K562 (cell line): Measurements from ENCODE around the gene TIMM44. TPM values are rescaled to one million over a fixed set of nuclear protein-coding genes. Genes with fewer than 3 reads are reported as not detected.

Experiments used
- ARID4B ChIP-seq: sonication (generic); formaldehyde crosslinking; IDR thresholded peaks from 2 replicates; pipeline ENCODE4 v1.8.0; 2022; ENCODE audit warnings: mild to moderate bottlenecking, missing genetic modification reagents
- ATF1 ChIP-seq, 2 experiments: fragments of 450-650 bp in 1 of 2; IDR thresholded peaks; 2 replicates each; pipeline ENCODE4 v1.6.1; 2016; ENCODE audit warnings: missing compliant biosample characterization in 1 of 2, missing genetic modification characterization in 1 of 2
- CBX1 ChIP-seq: sonication (generic); IDR thresholded peaks from 2 replicates; pipeline ENCODE4 v1.6.1; 2016; ENCODE audit warnings: antibody characterized with exemption, low read depth, mild to moderate bottlenecking
- CCNT2 ChIP-seq: IDR thresholded peaks from 2 replicates; pipeline ENCODE4 v1.6.1; 2011; ENCODE audit warnings: borderline replicate concordance, low read depth, mild to moderate bottlenecking, moderate library complexity, mixed read lengths, low read length; ENCODE audit not compliant: insufficient read length; ENCODE audit errors: extremely low read depth
- FOXA1 ChIP-seq: fragments of 450-650 bp; IDR thresholded peaks from 2 replicates; pipeline ENCODE4 v1.6.1; 2016; ENCODE audit warnings: mild to moderate bottlenecking, borderline replicate concordance
- KDM2B ChIP-seq: fragments of 250-450 bp; sonication (Bioruptor Pico); IDR thresholded peaks from 2 replicates; pipeline ENCODE4 v1.8.0; 2021; ENCODE audit warnings: mild to moderate bottlenecking, moderate library complexity
- MCM5 ChIP-seq: fragments of 450-650 bp; IDR thresholded peaks from 2 replicates; pipeline ENCODE4 v1.6.1; 2016; ENCODE audit warnings: low read depth
- MXD1 ChIP-seq: fragments of 250-450 bp; sonication (Bioruptor Pico); IDR thresholded peaks from 2 replicates; pipeline ENCODE4 v1.8.0; 2021; ENCODE audit warnings: borderline replicate concordance, mild to moderate bottlenecking, moderate library complexity; ENCODE audit not compliant: poor library complexity, severe bottlenecking
- NCOA2 ChIP-seq, 2 experiments: fragments of 450-650 bp; IDR thresholded peaks; 2 replicates each; pipeline ENCODE4 v1.6.1; 2018; ENCODE audit warnings: mild to moderate bottlenecking in 2 of 2, moderate library complexity in 1 of 2; ENCODE audit not compliant: partially characterized antibody in 2 of 2
- NUFIP1 ChIP-seq: fragments of 450-650 bp; IDR thresholded peaks from 2 replicates; pipeline ENCODE4 v1.6.1; 2018; ENCODE audit not compliant: partially characterized antibody
- TBP ChIP-seq: optimal IDR thresholded peaks from 2 replicates; pipeline ENCODE3; 2011; ENCODE audit warnings: low read depth, low read length, improper control_type of control experiment
- TGIF2 ChIP-seq: sonication (generic); formaldehyde crosslinking; IDR thresholded peaks from 2 replicates; pipeline ENCODE4 v1.8.1; 2022; ENCODE audit warnings: mild to moderate bottlenecking, missing genetic modification reagents, moderate library complexity
- polyA plus RNA-seq, 8 experiments: library from polyadenylated mRNA; depleted of rRNA in 4 of 8; stranded (reverse) in 5 of 8; unstranded in 3 of 8; fragments of >200 nt; fragmentation: Nextera tagmentation in 2 of 8; fragmentation: Illumina TruSeq in 1 of 8; extraction: Ambion mirVana in 2 of 8; extraction: Trizol in 1 of 8; gene quantifications; 2 replicates each; pipeline versions ENCODE4 v1.2.1 to v1.2.3, GENCODE V29; 2011 to 2014; ENCODE audit warnings: inconsistent platforms in 1 of 8, missing spikeins in 1 of 8
- total RNA-seq, 7 experiments: library from RNA; depleted of rRNA in 6 of 7; stranded (reverse); fragments of >200 nt in 6 of 7; fragmentation: Illumina TruSeq in 2 of 7; extraction: Trizol in 2 of 7; gene quantifications; 2 replicates each; pipeline versions ENCODE4 v1.2.1 to v1.2.3, GENCODE V29; 2011 to 2021; ENCODE audit warnings: low replicate concordance in 1 of 7
- TF ChIP-seq, protein P1 (sequence below): fragments of 450-650 bp; IDR thresholded peaks from 2 replicates; pipeline ENCODE4 v1.6.1; 2018; ENCODE audit not compliant: partially characterized antibody
- TF ChIP-seq, protein P2 (sequence below): fragments of 250-450 bp; sonication (Bioruptor Pico); IDR thresholded peaks from 2 replicates; pipeline ENCODE4 v1.8.0; 2021; ENCODE audit warnings: moderate library complexity, mild to moderate bottlenecking, inconsistent platforms
- TF ChIP-seq, protein P3 (sequence below): sonication (generic); formaldehyde crosslinking; IDR thresholded peaks from 2 replicates; pipeline ENCODE4 v1.8.1; 2023; ENCODE audit warnings: mild to moderate bottlenecking, missing genetic modification reagents

TIMM44 gene
- total and polyA plus RNA-seq, 9 of the 15 experiments (the other 6 are each of a cell fraction or from before 2014, with no cell fraction given) = 10.3 to 231 (median 89.3) TPM

DNA sequence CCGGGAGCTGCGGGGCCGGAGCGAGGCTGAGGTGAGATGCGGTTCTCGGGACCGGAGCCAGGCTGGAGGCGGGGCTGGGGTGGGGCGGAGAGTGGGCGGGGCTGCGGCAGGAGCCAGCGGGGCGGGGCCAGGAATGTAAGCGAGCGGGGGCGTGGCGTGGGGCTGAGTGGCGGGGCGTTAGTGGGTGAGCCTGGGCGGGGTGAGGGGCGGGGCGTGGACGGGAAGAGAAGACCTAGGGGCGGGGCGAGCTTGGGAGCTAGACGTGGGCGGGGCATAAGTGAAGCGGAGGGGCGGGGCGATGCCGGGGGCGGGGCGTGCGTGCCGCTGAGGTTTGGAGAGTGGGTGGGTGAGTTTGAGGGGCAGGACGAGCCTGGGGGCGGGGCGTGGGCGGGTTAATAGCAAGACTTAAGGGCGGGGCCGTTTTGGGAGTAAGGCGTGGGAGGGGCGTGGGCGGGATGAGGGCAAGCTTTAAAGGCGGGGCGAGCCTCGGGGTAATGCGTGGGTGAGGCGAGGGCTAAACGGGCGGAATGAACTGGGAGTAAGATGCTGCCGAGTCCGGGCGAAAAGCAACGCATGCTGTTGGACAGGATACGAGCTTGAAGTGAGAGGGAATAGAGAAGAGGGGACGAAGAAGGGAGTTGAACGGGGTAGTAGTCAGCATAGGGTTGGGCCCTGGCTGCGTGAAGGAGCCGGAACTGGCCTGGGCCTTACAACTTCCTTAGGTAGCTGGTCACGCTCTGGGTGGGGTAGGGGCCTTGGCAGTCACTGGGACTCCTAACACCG lies 22.8 kb downstream of the TIMM44 start (continued):
- TF ChIP-seq, protein P1, sequence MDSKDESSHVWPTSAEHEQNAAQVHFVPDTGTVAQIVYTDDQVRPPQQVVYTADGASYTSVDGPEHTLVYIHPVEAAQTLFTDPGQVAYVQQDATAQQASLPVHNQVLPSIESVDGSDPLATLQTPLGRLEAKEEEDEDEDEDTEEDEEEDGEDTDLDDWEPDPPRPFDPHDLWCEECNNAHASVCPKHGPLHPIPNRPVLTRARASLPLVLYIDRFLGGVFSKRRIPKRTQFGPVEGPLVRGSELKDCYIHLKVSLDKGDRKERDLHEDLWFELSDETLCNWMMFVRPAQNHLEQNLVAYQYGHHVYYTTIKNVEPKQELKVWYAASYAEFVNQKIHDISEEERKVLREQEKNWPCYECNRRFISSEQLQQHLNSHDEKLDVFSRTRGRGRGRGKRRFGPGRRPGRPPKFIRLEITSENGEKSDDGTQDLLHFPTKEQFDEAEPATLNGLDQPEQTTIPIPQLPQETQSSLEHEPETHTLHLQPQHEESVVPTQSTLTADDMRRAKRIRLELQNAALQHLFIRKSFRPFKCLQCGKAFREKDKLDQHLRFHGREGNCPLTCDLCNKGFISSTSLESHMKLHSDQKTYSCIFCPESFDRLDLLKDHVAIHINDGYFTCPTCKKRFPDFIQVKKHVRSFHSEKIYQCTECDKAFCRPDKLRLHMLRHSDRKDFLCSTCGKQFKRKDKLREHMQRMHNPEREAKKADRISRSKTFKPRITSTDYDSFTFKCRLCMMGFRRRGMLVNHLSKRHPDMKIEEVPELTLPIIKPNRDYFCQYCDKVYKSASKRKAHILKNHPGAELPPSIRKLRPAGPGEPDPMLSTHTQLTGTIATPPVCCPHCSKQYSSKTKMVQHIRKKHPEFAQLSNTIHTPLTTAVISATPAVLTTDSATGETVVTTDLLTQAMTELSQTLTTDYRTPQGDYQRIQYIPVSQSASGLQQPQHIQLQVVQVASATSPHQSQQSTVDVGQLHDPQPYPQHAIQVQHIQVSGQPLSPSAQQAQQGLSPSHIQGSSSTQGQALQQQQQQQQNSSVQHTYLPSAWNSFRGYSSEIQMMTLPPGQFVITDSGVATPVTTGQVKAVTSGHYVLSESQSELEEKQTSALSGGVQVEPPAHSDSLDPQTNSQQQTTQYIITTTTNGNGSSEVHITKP = no peak
- TF ChIP-seq NUFIP1 (no peak), MXD1 (CRISPR knock-in tag) (no peak), TBP (peak; percentile 52), CBX1 (no peak), MCM5 (no peak), TGIF2 (no peak), CCNT2 (peak; percentile 1), FOXA1 (no peak), ARID4B (CRISPR knock-in tag) (peak; percentile 72; the same call in 1 of the 2 replicates), NCOA2 (IDR thresholded peaks at IDR 0.05; ENCODE audit: partially characterized antibody in 2 of 2) (no peak), KDM2B (peak; percentile 74; the same call in 1 of the 2 replicates), ATF1 (CRISPR knock-in tag; IDR thresholded peaks at IDR 0.05) (no peak), ATF1 (tag; IDR thresholded peaks at IDR 0.05) (peak; percentile 32; the same call in 1 of the 2 replicates)
- TF ChIP-seq, protein P2, sequence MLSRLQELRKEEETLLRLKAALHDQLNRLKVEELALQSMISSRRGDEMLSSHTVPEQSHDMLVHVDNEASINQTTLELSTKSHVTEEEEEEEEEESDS (CRISPR knock-in tag) = no peak
- TF ChIP-seq, protein P3, sequence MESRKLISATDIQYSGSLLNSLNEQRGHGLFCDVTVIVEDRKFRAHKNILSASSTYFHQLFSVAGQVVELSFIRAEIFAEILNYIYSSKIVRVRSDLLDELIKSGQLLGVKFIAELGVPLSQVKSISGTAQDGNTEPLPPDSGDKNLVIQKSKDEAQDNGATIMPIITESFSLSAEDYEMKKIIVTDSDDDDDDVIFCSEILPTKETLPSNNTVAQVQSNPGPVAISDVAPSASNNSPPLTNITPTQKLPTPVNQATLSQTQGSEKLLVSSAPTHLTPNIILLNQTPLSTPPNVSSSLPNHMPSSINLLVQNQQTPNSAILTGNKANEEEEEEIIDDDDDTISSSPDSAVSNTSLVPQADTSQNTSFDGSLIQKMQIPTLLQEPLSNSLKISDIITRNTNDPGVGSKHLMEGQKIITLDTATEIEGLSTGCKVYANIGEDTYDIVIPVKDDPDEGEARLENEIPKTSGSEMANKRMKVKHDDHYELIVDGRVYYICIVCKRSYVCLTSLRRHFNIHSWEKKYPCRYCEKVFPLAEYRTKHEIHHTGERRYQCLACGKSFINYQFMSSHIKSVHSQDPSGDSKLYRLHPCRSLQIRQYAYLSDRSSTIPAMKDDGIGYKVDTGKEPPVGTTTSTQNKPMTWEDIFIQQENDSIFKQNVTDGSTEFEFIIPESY (CRISPR knock-in tag) = no peak
